GM18519 (cell line): ENCODE data around the gene CTNND1.

Experiments used
- ATAC-seq: cut with Tn5 transposase; IDR thresholded peaks from one replicate; pipeline ENCODE4 v1.9.1; 2021; ENCODE audit warnings: mild to moderate bottlenecking, moderate library complexity; ENCODE audit not compliant: unreplicated experiment, low FRiP score

The CTNND1 gene

DNA sequence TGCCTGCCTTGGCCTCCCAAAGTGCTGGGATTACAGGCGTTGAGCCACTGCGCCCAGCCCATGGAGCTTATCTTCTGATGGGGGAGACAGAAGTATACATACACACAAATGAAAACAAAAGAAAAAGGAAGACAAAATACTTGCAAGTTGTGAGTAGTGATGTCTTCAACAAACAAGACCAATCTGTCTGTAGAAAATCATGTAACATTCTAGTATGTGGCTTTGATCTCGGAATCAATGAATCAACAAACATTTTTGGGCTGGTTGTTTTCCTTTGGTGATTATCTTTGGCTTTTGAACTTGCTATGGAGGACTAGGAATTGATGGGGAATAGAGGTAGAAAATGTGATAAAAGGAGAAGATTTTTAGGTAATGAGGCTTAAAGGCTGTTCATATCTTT lies 3.4 kb upstream of the CTNND1 start:
- ATAC-seq, result no peak

DNA sequence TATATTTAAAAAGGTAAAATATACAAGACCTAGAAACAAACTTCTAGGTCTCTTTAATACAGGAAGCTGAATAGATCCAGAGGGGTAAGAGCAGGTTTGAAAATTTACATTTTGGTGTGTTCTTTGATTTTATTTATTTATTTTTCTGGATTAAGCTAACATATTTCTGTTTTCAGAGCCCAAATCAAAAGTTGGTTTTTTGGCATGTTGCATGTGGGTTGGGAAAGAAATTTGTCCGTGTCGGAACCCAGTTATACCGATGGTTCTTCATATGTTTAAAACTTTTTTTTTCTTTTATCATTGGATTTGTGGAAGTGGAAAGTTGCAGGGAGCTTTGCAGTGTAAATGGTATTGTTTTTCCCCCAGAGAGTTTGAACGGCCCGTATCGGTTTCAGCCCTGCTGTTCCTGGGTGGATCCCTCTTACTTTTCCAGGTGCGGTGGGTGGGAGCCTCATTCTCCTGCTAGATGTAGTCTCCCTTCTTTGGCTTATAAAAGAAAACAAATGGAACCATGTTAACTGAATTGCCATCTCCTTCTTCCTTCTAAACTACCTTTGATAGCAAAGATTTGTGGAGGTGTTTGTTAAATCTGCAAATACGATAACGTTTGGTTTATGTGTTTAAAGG lies 746 bp downstream of the CTNND1 start:
- no peak for ATAC-seq

DNA sequence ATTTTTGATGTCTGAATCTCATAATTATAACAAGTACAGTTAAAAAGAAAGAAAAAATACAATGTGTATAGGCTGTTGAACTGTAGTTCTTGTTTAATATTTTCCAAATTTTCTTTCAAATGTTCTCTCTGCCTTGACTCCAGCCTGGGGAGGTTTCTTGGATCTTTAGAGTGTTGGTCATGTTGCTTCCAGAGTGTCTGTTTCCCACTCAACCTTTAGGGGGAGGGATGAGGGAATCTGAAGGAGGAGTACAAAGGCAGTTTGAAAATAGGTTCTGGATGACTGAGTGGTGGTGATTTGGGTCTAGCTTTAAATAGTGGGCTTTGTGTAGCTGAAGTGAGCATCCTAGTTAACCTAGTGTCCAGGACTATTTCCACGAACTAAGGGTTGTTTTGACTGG lies 2.0 kb downstream of the CTNND1 start:
- no peak for ATAC-seq

DNA sequence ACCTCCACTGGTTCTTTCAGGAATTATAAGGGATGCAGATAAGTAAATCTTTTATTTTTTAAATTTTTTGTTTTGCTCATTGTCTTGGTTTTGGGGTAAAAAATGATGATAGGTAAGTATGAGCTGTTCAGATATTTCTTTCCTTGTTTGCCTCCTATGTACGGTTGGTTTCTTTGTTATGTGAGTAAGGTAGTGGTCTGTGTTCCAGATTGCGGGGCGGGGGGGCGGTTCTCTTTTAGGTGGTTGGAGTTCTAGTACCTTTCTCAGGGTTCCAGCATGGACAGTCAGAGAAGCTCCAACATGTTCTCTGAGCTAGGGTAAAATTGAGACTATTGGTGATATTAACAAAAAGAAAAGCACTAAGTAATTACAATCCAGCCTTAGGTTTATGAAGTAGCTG lies 2.4 kb downstream of the CTNND1 start:
- ATAC-seq, result no peak

DNA sequence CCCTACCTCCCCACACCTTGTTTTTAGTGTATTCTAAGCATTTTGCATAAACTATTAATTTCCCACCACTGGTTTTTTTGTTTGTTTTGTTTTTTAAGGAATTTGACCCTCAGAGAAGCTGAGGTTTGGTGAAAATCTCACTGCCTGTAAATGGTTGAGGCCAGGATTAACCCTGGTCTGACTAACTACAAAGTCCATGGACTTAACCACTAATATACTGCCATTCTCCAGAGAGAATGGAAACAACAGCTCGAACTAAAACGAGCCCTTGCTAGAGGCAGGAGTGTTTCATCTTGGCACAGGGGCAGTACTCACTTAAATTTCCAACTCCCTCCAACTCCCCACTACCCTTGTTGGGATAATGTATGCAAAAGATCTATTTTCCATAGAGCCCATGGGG lies 3.0 kb downstream of the CTNND1 start:
- no peak for ATAC-seq

DNA sequence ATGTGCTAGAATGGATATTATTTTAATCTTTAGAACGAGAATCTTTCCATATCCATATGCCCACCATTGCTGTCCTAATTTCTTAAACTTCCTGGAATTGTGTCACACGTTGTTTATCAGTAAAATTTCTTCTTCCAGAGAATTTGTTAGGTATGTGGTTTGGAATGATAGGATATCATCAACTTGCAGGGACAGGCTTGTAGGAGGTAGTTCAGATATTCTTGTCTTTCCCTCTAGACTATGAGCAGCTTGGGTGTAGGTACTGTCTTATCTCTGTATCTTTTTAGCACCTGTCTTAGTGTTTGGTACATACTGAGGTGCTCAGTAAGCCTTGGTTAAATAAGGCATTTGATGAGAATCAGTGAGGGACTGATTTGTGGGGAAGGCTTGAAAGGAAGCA lies 3.4 kb downstream of the CTNND1 start:
- ATAC-seq, result no peak

DNA sequence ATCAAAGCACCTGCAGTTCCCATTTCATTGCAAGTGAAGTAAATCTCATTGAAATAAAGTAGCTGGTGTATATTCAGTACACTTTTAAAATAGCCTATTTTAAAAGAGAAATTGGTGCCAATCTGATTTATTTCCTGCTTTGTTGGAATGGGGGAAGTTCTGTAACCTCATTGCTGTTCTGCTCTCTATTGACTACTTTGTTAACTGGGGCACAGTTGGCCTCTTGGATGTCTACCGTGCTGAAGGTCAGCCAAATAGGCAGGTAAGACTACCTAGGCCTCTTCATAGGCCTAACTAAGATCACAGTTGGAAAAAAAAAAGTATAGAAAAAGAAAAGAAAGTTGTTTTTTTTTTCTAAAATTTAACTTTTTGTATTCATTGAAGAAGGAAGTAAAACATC lies 9.2 kb downstream of the CTNND1 start:
- no peak for ATAC-seq

DNA sequence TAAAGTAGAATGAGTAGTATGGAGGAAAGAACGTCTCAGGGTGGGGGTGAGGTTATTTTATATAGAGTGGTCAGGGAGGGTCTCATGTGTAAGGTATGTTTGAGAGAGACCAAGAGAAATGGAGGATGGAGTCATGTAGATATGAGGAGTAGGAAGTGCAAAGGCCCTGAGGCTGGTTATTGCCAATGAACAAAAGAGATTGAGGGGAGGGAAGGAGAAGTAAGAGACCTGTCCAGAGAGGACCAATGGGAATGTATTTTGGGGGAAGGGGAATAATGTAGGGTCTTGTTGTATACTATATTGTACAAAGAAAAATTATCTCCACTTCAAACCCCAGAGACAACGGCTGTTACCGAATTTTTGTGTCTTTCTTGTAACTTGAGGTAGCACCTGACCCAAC lies 9.8 kb downstream of the CTNND1 start:
- ATAC-seq, result no peak

DNA sequence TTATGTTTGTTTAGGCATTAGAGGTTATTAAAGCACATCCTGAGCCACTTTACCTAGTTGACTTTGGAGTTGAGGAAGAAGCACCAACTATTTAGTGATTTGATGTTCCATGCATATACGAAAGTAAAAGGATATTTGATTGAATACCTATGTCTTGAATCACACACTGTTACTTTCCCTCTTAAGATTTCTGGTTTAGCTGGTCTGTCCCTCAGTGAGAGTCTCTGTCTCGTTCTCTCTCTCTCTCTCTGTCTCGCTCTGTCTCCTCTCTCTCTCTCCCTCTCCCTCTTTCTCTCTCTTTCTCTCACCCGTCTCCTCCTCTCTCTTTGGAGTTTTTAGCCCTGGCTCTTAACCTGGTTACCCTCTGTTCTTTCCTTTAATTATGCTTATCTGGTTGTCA lies 11.0 kb downstream of the CTNND1 start:
- ATAC-seq, result no peak

DNA sequence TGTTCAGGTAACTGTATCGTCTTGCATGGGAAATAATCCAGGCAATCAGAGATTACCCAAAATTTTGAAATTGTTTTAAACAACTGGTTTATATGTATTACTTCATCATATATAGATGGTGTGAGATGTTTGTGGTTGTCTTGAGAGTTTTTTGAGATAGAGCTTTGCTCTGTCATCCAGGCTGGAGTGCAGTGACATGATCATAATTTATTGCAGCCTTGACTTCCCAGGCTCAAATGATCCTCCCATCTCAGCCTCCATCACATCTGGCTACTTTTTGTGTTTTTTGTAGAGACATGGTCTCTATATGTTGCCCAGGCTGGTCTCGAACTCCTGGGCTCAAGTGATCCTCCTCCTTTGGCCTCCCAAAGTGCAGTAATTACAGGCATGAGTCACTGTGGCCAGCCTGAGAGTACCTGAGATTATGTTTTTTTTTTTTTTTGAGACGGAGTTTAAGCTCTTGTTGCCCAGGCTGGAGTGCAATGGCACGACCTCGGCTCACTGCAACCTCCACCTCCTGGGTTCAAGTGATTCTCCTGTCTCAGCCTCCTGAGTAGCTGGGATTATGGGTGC lies 11.5 kb downstream of the CTNND1 start:
- no peak for ATAC-seq

DNA sequence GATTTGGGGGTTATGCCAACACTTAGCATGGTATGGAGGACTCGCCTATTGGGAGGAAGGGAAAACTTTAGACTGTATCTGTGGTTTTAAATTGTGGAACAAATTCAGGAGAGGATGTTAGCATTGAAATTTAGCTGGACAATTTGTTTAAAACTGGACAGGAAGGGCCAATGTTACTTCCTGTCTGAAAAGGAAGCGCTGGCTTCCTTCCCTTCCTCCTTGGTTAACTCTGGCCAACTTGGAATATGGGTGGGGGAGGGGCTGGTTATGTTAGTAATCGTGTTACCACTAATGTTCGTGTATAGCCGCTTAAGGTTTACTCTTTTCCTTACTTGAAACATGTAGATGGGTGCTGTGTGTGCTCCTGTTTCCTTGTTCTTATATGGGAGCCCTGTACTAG lies 13.9 kb downstream of the CTNND1 start:
- no peak for ATAC-seq

DNA sequence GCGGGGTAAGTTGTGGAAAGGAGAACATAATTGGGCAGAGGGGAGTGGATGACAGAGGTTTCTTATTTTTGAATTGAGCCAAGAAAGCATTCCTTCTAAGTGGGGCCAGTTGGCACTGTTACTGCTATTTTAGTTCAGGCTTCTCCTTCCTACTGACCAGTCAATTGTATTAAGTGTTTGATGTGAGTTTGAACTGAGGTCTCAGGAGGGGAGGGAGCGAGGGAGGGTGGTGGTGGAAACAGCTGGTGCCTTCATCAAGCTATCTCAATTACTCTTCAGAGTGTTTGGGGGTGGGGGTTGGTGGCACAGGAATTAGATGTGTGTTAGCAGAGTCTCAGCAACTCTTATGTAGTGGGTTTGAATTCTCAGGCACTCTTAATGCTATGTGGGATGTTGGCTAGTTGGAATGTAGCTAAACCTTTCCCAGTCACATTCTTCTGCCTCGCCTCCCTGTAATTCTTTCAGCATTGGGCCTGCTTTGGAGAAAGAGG lies 14.5 kb downstream of the CTNND1 start:
- ATAC-seq, result no peak

DNA sequence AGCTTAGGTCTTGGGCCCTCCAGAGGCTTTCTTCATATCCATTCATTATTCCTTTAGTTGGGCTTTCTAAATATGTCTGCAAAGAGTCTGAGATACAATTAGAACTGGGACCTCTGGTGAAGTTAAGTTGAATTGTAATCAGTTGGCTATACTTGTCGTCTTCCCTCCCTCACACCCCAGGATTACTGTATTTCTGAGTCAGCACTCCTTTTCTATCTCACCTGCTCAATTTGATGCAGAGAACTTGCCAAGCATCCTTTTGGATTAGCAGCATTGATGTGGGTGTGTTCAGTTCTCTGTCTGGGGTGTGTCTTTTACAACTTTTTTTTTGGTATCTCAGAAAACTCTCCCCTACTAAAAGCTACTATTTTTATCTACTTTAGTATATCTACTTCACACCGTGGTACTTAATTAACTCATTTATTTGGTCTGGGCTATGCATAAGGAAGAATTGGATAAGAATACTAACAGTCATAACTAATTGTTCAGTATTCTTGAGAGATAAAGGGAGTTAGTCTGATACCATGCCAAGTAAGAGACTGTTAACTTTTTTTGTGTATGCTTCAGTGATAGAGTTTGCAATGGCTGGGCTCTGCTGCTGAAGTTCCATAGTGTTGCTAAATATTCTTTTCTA lies 15.1 kb downstream of the CTNND1 start:
- ATAC-seq, result no peak

DNA sequence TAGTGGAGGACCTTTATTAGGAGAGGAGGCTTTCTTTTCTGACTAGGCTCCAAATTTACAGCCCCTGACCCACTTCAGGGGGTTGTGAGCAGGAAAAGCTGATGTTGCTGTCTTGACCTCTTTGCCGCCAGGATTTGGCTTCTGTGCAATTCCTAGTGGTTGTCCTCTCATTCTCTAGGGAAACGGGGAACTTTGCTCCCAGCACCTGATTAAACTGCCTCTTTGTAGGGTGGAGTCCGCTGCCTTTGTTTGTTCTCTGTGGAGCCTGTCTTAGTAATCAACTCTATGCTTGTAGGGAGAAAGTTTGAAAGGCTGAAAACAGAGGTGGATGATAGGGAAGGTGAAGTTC lies 16.3 kb downstream of the CTNND1 start:
- ATAC-seq, result no peak

DNA sequence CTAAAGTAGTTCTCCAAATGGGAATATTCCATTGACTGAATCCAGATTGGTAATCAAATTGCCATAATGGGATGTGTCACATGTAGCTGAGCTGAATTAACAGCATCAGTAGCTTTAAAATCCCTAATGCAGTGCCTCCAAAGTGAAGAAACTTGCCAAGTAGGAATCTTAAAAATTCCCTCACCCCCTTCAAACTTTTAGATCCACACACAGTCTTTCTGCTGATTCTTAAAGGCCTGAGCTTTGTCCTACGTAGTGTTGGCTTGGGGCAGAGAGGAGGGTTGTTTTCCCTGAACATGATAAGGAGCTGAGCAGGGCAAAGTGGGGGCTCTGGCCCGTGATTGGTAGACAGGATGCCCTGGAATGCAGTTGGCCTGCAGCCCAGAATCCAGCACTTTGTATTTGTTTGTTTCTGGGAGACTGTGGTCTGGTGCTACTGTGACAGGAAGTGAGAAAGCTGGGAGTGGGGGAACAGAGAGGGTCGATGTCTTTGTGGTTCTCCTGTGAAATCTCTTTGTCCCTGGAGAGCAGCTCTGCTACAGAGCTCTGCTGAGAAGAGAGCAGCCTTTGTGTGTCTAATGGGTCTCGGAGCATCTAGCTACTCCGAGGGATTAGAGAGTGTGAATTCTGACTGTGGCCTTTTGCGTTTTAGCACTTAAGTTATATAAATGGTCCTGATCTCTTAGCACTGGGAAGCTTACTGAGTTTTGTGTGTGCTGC lies 16.9 kb downstream of the CTNND1 start:
- no peak for ATAC-seq

DNA sequence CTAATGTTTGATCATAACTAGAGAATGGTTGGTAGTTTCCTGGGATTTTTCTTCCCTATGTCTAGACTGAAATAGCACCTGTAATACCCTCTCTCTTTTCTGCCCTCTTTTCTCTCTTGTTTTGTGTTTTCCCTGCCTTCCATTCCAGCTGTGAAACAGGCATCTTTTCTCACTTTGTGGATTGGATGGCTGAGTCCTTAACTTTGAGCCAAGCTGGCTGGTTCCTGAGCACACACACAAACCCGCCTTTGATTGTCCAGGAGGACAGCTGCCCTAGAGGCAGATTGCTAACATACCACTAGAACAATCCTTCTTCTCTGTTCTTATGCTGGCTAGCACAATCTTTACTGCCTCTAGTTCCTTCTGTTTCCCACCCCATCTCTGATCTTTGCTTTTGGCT lies 17.7 kb downstream of the CTNND1 start:
- ATAC-seq, result no peak

DNA sequence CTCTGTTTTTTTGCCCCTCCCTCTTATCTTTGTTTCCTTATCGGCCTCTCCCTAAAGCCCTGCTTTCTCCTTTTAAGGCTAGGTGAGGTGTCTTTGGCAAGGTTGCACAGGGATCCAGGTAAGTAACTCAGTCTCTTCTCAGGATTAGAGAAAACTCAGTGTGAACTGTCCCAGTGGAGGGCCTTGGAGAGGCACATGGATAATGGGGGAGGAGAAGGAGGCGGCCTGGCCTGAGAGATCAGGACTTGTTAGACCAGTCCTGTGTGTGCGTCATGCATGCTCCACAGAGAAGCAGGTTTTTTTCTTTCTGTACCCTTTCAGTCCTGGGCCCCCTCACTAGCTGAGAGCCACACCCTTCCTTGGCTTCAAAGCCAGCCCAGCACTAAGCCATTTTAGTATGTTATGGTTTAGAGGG lies 19.9 kb downstream of the CTNND1 start:
- no peak for ATAC-seq

DNA sequence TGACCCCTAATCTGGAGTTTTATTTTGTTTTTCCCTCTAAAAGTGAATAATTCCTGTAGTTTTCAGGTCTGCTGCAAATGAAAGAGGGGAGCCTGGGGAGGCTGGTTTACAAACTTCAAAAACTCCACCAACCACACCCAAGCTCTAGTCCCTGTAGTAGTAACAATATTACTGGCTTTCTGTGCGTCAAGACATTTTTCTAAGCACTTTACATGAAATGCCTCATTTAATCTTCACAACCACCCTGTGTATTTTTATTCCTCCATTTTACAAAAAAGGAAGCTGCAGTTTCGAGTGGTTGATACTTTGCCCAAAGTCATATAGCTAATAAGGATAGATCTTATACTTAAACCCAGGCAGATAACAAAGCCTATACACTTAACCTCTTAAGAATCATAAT lies 23.5 kb downstream of the CTNND1 start:
- ATAC-seq, result peak; percentile 43

DNA sequence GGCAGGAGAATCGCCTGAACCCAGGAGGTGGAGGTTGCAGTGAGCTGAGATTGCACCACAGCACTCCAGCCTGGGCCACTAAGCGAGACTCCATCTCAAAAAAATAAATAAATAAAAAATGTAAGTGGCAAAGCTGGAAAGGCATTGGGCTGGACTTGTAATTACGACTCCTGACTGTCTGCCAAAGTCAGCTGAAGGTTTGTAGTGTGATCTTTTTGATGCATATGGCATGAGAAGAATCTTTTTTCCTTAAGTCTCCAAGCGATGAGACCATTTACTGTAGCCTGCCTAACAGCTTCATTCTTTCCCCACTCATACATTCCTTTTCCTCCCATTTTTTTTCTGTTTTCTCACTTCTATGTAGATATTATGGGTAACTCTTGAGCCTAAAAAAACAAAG lies 24.8 kb downstream of the CTNND1 start:
- ATAC-seq, result no peak

DNA sequence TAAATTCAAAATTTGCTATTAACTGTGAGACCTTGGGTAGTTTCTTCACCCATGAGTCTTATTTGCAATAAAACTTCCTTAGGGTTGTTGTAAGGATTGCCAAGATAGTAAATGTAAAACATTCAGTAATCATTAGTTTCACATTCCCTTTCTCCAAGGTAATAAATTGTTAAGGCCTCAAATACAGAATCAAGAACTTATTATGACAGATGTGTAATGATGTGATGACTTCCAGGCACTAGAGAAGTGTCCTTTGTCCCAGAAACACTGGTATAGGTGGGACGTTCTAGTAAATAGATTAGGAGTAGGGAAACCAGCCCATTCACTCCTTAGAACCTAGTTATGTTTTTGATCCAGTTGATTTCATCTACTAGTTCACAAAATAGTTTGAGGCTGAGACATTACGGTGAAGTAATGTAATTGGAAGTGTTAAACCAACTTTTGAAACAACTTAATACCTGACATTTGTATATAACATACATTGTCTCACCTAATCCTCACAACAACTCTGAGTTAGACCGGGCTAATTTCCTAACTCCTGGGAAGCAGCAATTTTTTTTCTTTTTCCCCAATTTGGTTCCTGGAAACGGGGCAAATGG lies 25.5 kb downstream of the CTNND1 start:
- no peak for ATAC-seq
